ENCODE measurements around the gene BAZ1B.
"Not testable (repeated sequence)": the region's sequence is repeated elsewhere in the genome, so short reads cannot be mapped to it uniquely, and the experiment has no call there.

The BAZ1B gene

DNA sequence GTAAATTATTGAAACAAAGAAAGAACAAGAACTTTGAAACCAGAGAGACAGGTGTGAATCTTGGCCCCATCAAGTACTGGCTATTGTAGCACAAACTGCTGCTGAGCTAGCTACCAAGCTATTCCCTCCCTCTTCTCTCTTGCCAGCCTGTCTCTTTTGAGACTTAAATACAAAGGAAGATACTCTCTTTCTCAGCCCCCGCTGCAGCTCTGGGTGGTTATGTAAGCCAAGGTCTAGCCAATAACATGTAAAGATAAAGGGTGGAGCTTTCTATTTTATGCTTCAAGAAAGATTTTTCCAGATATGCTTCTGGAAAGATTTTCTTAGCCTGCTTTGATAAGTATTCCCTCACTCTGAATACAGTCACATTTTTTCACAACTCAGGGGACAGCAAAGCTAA lies 17.2 kb downstream of the BAZ1B start:
- H3K27ac ChIP-seq = no peak overlapping the region
- H3K27me3 ChIP-seq = no peaks in the 10 kb centered on the region
- H3K9ac ChIP-seq = no peak overlapping the region
- peaks cover 99% of the 10 kb centered on the region for H3K36me3 ChIP-seq
- peaks cover 94% of the 10 kb centered on the region for H4K20me1 ChIP-seq
- H3K9me3 ChIP-seq = no peaks in the 10 kb centered on the region
- no peak overlapping the region for H3K4me3 ChIP-seq
- H3K4me2 ChIP-seq = no peak overlapping the region
- no peaks in the 10 kb centered on the region for H3K4me1 ChIP-seq
- TF ChIP-seq Cebpa-rat (IDR thresholded peaks at IDR 0.05) = no peak

DNA sequence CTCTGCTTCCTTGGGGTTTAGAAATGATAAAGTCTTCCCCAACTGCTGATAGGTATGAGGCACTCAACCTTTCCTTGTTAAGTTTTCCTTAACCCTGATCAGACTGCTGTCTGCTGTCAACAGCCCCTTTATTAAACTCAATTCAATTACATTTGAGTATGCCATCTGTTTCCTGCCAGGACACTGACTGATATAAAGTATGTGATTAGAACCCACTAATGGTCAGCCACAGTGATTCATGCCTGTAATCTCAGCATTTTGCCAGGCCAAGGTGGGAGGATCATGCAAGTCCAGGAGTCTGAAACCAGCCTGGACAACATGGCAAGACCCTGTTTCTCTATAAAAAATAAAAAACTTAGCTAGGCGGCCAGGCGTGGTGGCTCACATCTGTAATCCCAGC lies 18.1 kb downstream of the BAZ1B start:
- Histone ChIP-seq H3K27ac (no peak overlapping the region), H3K36me3 (peaks cover 99% of the 10 kb centered on the region), H3K4me2 (no peak overlapping the region), H3K9me3 (no peaks in the 10 kb centered on the region), H3K9ac (no peak overlapping the region), H4K20me1 (peaks cover 94% of the 10 kb centered on the region), H3K4me3 (no peak overlapping the region), H3K27me3 (no peaks in the 10 kb centered on the region), H3K4me1 (no peaks in the 10 kb centered on the region)
- TF ChIP-seq Cebpa-rat (IDR thresholded peaks at IDR 0.05) = no peak

GRCh38 chr7:73503229-73503628 lies 18.9 kb downstream of the BAZ1B start:
- H4K20me1 ChIP-seq = peaks cover 94% of the 10 kb centered on the region

GRCh38 chr7:73496626-73497025 lies 25.5 kb downstream of the BAZ1B start:
- Histone ChIP-seq H3K27me3 (no peaks in the 10 kb centered on the region), H3K4me2 (no peak overlapping the region), H3K9me3 (no peaks in the 10 kb centered on the region), H4K20me1 (peaks cover 99% of the 10 kb centered on the region), H3K27ac (no peak overlapping the region), H3K36me3 (peaks cover 100% of the 10 kb centered on the region), H3K9ac (no peak overlapping the region), H3K4me1 (no peaks in the 10 kb centered on the region), H3K4me3 (no peak overlapping the region)
- no peak for TF ChIP-seq Cebpa-rat (IDR thresholded peaks at IDR 0.05)

More at GRCh38 chr7:73503229-73503628, 18.9 kb downstream of the BAZ1B start:
- no peak for TF ChIP-seq Cebpa-rat (IDR thresholded peaks at IDR 0.05)
- Histone ChIP-seq H3K9ac (no peak overlapping the region), H3K27me3 (no peaks in the 10 kb centered on the region), H3K27ac (no peak overlapping the region), H3K4me1 (no peaks in the 10 kb centered on the region), H3K4me3 (no peak overlapping the region), H3K4me2 (no peak overlapping the region), H3K9me3 (no peaks in the 10 kb centered on the region), H3K36me3 (peaks cover 99% of the 10 kb centered on the region)

DNA sequence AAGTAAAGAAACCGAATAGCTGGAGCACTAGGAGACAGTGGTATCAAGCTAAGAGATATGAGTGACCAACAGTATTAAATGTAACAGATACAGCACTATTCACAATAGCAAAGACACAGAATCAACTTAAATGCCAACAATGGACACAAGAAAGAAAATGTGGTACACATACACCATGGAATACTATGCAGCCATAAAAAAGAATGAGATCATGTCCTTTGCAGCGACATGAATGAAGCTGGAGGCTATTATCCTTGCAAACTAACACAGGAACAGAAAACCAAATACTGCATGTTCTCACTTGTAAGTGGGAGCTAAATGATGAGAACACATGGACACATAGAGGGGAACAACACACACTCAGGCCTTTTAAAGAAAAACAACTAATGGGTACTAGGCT lies 26.6 kb downstream of the BAZ1B start:
- not testable (repeated sequence) for H3K27me3 ChIP-seq, H3K9me3 ChIP-seq, H3K4me1 ChIP-seq, H3K9ac ChIP-seq, H3K4me3 ChIP-seq, H3K4me2 ChIP-seq, H3K27ac ChIP-seq
- H4K20me1 ChIP-seq = peaks cover 98% of the 10 kb centered on the region
- peaks cover 100% of the 10 kb centered on the region for H3K36me3 ChIP-seq

DNA sequence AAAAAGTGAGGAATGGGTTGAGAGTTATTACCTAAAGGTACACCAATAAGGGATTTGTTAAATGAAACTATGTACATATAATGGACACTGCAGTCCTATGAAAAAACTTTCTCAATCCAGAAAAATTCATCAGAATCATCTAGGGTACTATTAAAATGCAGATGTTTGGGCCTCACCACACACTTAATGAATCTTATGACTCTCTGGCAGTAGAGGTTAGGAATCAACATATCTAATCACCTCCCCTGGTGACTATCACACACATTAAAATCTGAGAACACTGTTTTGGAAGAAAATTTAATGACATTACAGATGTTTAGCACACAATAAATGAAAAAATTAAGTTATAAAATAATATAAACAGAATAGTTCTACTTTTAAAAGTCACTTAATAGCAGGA lies 32.1 kb downstream of the BAZ1B start:
- no peak overlapping the region for H3K4me3 ChIP-seq
- no peak for TF ChIP-seq Cebpa-rat (IDR thresholded peaks at IDR 0.05)
- H3K9me3 ChIP-seq = no peaks in the 10 kb centered on the region
- peaks cover 98% of the 10 kb centered on the region for H3K36me3 ChIP-seq
- no peaks in the 10 kb centered on the region for H3K4me1 ChIP-seq
- no peak overlapping the region for H3K4me2 ChIP-seq
- H3K9ac ChIP-seq = no peak overlapping the region
- no peaks in the 10 kb centered on the region for H3K27me3 ChIP-seq
- H4K20me1 ChIP-seq = peaks cover 95% of the 10 kb centered on the region
- H3K27ac ChIP-seq = no peak overlapping the region

DNA sequence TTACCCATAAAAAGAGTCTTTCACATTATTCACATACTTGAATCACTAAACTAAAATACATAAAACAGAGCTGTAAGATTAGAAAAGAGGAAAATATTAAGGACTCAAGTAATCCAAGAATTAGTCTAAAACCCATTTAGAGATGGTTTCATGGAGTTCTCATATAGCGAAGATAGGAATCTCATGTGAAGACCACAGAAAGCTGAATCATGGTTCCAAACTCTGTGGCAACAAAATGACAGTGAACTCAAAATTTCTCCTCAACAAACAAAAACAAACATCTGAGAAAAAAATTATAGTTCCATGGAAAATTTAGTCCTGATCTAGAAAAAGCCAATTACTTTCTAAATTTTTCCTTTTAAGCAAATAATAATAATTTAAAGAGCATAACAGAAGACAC lies 34.6 kb downstream of the BAZ1B start:
- Histone ChIP-seq H3K9me3 (no peaks in the 10 kb centered on the region), H3K4me3 (no peak overlapping the region), H3K9ac (no peak overlapping the region), H3K36me3 (peaks cover 98% of the 10 kb centered on the region), H3K27ac (no peak overlapping the region), H4K20me1 (peaks cover 95% of the 10 kb centered on the region), H3K4me1 (no peaks in the 10 kb centered on the region), H3K27me3 (no peaks in the 10 kb centered on the region), H3K4me2 (no peak overlapping the region)
- TF ChIP-seq Cebpa-rat (IDR thresholded peaks at IDR 0.05) = no peak

DNA sequence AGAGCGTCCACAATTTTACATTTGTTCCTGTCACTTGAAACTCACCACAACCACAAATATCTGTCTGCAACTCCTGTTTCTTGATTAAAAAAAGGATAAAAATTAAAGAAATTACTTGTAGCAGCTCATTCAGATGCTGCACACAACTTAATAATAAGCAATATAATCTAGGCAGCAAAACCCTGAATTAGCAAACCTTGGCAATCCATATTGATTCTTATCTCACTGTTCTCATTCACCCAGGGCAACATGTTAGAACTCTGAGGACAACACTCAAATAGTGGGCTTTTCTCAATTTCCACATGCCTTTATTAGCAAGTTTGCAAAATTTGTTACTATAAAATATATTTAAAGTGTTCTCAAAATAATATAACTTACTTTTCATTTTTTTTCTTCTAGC lies 38.9 kb downstream of the BAZ1B start:
- Histone ChIP-seq H3K27me3 (no peaks in the 10 kb centered on the region), H3K27ac (no peak overlapping the region), H4K20me1 (peaks cover 100% of the 10 kb centered on the region), H3K4me3 (no peak overlapping the region), H3K4me2 (no peak overlapping the region), H3K9me3 (no peaks in the 10 kb centered on the region), H3K9ac (no peak overlapping the region), H3K4me1 (no peaks in the 10 kb centered on the region), H3K36me3 (peaks cover 100% of the 10 kb centered on the region)
- TF ChIP-seq Cebpa-rat (IDR thresholded peaks at IDR 0.05) = no peak

DNA sequence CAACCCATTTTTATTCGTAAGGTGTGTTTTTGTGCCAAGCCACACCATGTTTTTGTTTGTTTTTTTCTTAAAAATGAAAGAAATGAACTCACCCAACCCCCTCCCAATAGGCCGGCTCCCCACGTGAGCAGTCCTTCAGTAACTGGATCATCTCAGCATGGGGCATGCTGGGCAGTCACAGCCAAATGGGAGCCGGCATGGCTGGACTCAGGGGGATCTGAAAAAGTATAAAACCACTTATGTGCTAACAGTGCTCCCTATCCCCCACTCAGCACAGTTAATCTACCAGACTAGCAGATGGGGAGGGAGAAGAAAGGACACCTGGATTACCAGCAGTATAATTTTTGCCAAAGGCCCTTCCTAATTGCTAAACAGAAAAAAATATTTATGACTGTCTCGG lies 39.3 kb downstream of the BAZ1B start:
- Histone ChIP-seq H3K9ac (no peak overlapping the region), H3K27me3 (no peaks in the 10 kb centered on the region), H3K36me3 (peaks cover 100% of the 10 kb centered on the region), H3K4me2 (no peak overlapping the region), H3K4me3 (no peak overlapping the region), H3K27ac (no peak overlapping the region), H3K4me1 (no peaks in the 10 kb centered on the region), H4K20me1 (peaks cover 100% of the 10 kb centered on the region), H3K9me3 (no peaks in the 10 kb centered on the region)
- no peak for TF ChIP-seq Cebpa-rat (IDR thresholded peaks at IDR 0.05)

GRCh38 chr7:73481521-73481920 lies 40.6 kb downstream of the BAZ1B start:
- H3K27ac ChIP-seq, H3K27me3 ChIP-seq, H3K4me2 ChIP-seq, H3K9me3 ChIP-seq, H3K4me1 ChIP-seq, H3K9ac ChIP-seq, H3K4me3 ChIP-seq: not testable (repeated sequence)
- H3K36me3 ChIP-seq = peaks cover 100% of the 10 kb centered on the region
- peaks cover 100% of the 10 kb centered on the region for H4K20me1 ChIP-seq

- Histone ChIP-seq H3K27me3 (no peaks in the 10 kb centered on the region), H3K27ac (no peak overlapping the region), H3K9me3 (no peaks in the 10 kb centered on the region), H4K20me1 (peaks cover 100% of the 10 kb centered on the region), H3K4me3 (no peak overlapping the region), H3K36me3 (peaks cover 100% of the 10 kb centered on the region), H3K4me2 (no peak overlapping the region), H3K9ac (no peak overlapping the region), H3K4me1 (no peaks in the 10 kb centered on the region)
- TF ChIP-seq Cebpa-rat (IDR thresholded peaks at IDR 0.05) = no peak
Measured at GRCh38 chr7:73478549-73478948, 43.5 kb downstream of the BAZ1B start.

Measured in BLaER1 (cell line).